ENCODE measurements around the gene EVX1. TPM values are rescaled to one million over a fixed set of nuclear protein-coding genes. Genes with fewer than 3 reads are reported as not detected.

EVX1 gene
- total RNA-seq, 1 experiment from 2014 or later: not detected

DNA sequence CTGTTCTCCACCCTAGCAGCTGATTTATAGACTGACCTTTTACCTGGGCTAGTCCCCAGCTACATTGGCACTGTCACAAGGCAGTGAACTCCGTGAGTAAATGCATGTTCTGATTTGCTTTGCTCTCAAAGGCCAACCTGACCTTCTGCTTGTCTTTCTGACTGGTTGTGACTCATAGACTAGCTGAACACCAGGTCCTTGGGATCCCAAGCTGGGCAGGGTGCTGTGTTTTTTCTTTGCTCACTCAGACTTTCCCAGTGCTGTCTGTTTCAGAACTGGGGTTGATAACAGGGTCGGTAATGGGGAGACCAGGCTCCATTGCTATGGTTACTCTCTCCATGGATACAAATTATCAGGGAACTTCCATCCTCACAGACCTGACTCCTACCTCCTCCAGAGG, 35.0 kb downstream of the EVX1 start:
- no peaks in the 10 kb centered on the region for H3K27me3 ChIP-seq (ENCODE audit: control insufficient read depth, insufficient read depth, low read length)
- no peaks in the 10 kb centered on the region for H3K36me3 ChIP-seq (replicated peaks; ENCODE audit: control insufficient read depth, insufficient read depth, low read length)
- no peak overlapping the region for H3K4me3 ChIP-seq (ENCODE audit: insufficient read depth, low read depth, low read length)
- DNase-seq: no peak

DNA sequence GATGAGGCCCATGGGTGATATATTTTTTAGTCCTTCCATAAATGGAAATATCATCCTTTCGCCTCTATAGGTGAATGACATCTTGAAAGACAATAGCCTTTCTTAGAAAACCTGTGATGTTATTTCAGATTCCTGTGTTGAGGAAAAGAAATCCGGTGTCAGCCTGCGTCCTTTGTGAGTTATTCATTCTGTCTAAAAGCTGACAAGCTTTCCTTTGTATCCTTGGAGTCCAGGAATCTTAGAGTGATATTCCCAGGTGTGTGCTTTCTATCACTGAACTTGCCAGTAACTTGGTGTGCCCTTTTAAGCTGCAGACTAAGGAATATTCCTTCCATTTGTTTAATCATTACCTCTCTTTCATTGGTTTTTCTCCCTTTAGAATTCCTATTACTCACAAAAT, 41.0 kb downstream of the EVX1 start:
- Histone ChIP-seq H3K36me3 (replicated peaks; ENCODE audit: control insufficient read depth, insufficient read depth, low read length) (no peaks in the 10 kb centered on the region), H3K4me3 (ENCODE audit: insufficient read depth, low read depth, low read length) (no peak overlapping the region), H3K27me3 (ENCODE audit: control insufficient read depth, insufficient read depth, low read length) (no peaks in the 10 kb centered on the region)
- no peak for DNase-seq

DNA sequence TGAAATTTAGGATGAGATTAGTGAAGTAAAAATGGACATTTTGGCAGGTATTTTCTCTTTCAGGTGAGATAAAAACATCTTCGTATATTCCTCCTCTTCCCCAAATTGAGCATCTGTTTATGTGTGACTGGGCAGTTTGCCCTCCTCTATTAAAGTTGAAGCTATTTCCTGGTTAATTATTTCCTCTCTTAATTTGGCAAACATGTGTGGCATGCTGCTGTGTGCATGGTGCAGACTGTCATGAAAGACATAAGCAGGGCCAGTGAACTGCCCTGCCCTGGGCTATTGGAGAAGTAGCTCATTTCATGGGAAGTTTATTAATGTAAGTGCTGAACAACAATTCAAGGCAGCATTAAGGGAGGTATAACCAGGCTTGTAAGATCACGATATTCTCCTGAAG, 52.6 kb downstream of the EVX1 start:
- Histone ChIP-seq H3K36me3 (replicated peaks; ENCODE audit: control insufficient read depth, insufficient read depth, low read length) (no peaks in the 10 kb centered on the region), H3K4me3 (ENCODE audit: insufficient read depth, low read depth, low read length) (no peak overlapping the region), H3K27me3 (ENCODE audit: control insufficient read depth, insufficient read depth, low read length) (no peaks in the 10 kb centered on the region)
- no peak for DNase-seq

DNA sequence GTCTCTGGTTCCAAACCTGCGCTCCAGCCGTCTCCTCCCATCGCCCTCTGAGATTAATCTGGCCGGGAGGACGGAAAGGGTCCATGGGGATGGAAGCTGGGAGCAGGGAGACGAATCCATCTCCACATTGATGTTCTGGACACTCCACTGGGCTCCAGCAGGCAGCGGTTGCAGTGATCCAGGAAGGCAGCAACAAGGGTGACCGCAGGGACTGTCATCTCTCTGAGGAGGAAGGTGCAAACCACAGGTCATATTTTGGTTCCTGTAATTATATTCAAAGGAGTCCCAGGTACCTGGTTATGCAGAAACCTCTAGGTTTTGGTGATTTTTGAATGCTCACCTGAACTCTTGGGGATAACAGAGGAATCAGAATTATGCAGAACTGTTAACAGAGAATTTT, 54.8 kb downstream of the EVX1 start:
- DNase-seq: no peak
- H3K27me3 ChIP-seq (ENCODE audit: control insufficient read depth, insufficient read depth, low read length): no peaks in the 10 kb centered on the region
- no peak overlapping the region for H3K4me3 ChIP-seq (ENCODE audit: insufficient read depth, low read depth, low read length)
- no peaks in the 10 kb centered on the region for H3K36me3 ChIP-seq (replicated peaks; ENCODE audit: control insufficient read depth, insufficient read depth, low read length)

Other genes starting within 250 kb of the EVX1 start
- gene HOXA1, start 146.8 kb upstream of the EVX1 start, total RNA-seq (2014; rRNA removed; shearing (Covaris generic)): 0.10 TPM in 1 of 2 replicates, not detected in the other
- gene HOXA2, start 140.1 kb upstream of the EVX1 start, total RNA-seq (2014; rRNA removed; shearing (Covaris generic)): not detected in 2 replicates
- gene HOXA4, start 112.0 kb upstream of the EVX1 start, total RNA-seq (2014; rRNA removed; shearing (Covaris generic)): not detected in 2 replicates
- gene HOXA5, start 99.1 kb upstream of the EVX1 start, total RNA-seq (2014; rRNA removed; shearing (Covaris generic)): not detected in 2 replicates
- gene HOXA6, start 95.0 kb upstream of the EVX1 start, total RNA-seq (2014; rRNA removed; shearing (Covaris generic)): not detected in 2 replicates
- not detected in 2 replicates for gene HOXA3, start 90.2 kb upstream of the EVX1 start, total RNA-seq (2014; rRNA removed; shearing (Covaris generic))
- gene HOXA7, start 86.1 kb upstream of the EVX1 start, total RNA-seq (2014; rRNA removed; shearing (Covaris generic)): not detected in 2 replicates
- gene HOXA9, start 77.3 kb upstream of the EVX1 start, total RNA-seq (2014; rRNA removed; shearing (Covaris generic)): not detected in 2 replicates
- gene HOXA10, start 68.5 kb upstream of the EVX1 start, total RNA-seq (2014; rRNA removed; shearing (Covaris generic)): not detected in 2 replicates
- not detected in 2 replicates for gene HOXA11, start 57.6 kb upstream of the EVX1 start, total RNA-seq (2014; rRNA removed; shearing (Covaris generic))
- gene HOXA13, start 42.7 kb upstream of the EVX1 start, total RNA-seq (2014; rRNA removed; shearing (Covaris generic)): not detected in 2 replicates

Data from H7 (cell line).